Measurements from ENCODE around the gene NLRP12.
"Not testable (repeated sequence)": the region's sequence is repeated elsewhere in the genome, so short reads cannot be mapped to it uniquely, and the experiment has no call there.

Gene NLRP12

DNA sequence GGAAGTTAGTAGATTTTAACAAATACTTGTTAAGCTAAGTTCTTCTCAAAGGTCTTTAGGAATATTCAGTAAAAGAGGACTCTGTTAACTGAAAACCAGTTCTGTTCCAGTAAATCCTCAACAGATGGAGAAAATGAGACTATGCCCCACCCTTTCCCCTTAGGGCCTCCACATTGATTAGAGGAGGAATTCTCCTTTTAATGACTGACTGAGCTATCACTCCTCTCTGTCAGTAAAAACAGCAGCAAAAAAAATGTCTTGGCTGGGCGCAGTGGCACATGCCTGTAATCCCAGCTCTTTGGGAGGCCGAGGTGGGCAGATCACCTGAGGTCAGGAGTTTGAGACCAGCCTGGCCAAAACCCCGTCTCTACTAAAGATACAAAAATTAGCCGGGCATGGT is 50.1 kb downstream of the NLRP12 start:
- H3K27me3 ChIP-seq (ENCODE audit: insufficient read depth, poor library complexity, severe bottlenecking): no peaks in the 10 kb centered on the region
- no peak overlapping the region for H3K4me3 ChIP-seq (replicated peaks; ENCODE audit: insufficient read depth, low read length)
- DNase-seq (ENCODE audit: low read depth in 1 of 2, low spot score in 1 of 2): no peak
- H3K27ac ChIP-seq (replicated peaks): no peak overlapping the region
- TF ChIP-seq POLR2AphosphoS5 (IDR thresholded peaks at IDR 0.05; ENCODE audit: low read depth) (no peak), GABPA (IDR thresholded peaks at IDR 0.05; ENCODE audit: low read depth) (no peak), SPI1 (IDR thresholded peaks at IDR 0.05; ENCODE audit: borderline replicate concordance, low read depth) (no peak)
- TF ChIP-seq, protein P1, sequence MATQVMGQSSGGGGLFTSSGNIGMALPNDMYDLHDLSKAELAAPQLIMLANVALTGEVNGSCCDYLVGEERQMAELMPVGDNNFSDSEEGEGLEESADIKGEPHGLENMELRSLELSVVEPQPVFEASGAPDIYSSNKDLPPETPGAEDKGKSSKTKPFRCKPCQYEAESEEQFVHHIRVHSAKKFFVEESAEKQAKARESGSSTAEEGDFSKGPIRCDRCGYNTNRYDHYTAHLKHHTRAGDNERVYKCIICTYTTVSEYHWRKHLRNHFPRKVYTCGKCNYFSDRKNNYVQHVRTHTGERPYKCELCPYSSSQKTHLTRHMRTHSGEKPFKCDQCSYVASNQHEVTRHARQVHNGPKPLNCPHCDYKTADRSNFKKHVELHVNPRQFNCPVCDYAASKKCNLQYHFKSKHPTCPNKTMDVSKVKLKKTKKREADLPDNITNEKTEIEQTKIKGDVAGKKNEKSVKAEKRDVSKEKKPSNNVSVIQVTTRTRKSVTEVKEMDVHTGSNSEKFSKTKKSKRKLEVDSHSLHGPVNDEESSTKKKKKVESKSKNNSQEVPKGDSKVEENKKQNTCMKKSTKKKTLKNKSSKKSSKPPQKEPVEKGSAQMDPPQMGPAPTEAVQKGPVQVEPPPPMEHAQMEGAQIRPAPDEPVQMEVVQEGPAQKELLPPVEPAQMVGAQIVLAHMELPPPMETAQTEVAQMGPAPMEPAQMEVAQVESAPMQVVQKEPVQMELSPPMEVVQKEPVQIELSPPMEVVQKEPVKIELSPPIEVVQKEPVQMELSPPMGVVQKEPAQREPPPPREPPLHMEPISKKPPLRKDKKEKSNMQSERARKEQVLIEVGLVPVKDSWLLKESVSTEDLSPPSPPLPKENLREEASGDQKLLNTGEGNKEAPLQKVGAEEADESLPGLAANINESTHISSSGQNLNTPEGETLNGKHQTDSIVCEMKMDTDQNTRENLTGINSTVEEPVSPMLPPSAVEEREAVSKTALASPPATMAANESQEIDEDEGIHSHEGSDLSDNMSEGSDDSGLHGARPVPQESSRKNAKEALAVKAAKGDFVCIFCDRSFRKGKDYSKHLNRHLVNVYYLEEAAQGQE (IDR thresholded peaks at IDR 0.05; ENCODE audit: insufficient replicate concordance, low read depth): no peak
- TF ChIP-seq, protein P2, sequence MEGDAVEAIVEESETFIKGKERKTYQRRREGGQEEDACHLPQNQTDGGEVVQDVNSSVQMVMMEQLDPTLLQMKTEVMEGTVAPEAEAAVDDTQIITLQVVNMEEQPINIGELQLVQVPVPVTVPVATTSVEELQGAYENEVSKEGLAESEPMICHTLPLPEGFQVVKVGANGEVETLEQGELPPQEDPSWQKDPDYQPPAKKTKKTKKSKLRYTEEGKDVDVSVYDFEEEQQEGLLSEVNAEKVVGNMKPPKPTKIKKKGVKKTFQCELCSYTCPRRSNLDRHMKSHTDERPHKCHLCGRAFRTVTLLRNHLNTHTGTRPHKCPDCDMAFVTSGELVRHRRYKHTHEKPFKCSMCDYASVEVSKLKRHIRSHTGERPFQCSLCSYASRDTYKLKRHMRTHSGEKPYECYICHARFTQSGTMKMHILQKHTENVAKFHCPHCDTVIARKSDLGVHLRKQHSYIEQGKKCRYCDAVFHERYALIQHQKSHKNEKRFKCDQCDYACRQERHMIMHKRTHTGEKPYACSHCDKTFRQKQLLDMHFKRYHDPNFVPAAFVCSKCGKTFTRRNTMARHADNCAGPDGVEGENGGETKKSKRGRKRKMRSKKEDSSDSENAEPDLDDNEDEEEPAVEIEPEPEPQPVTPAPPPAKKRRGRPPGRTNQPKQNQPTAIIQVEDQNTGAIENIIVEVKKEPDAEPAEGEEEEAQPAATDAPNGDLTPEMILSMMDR (IDR thresholded peaks at IDR 0.05; ENCODE audit: insufficient read depth, low read length): no peak

DNA sequence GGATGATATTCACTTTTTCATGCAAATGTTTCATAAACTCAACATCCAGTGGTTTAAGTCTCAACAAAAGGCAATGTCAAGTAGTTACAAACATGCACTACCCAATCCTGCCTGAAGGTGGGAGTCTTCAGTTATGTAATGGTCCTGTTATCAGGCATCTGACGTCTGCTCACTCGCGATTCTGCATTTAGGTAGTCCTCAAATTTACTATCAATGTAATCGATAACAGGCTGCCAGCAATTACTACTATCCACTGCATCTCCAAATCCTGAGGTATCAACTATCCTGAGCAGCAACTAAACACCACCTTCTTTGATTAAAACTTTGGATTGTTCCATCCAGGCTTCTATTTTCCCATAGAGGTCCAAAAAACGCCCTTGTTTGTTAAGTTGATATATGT is 51.2 kb downstream of the NLRP12 start:
- Histone ChIP-seq H3K27me3 (ENCODE audit: insufficient read depth, poor library complexity, severe bottlenecking) (no peaks in the 10 kb centered on the region), H3K4me3 (replicated peaks; ENCODE audit: insufficient read depth, low read length) (no peak overlapping the region), H3K27ac (replicated peaks) (no peak overlapping the region)
- TF ChIP-seq SPI1 (IDR thresholded peaks at IDR 0.05; ENCODE audit: borderline replicate concordance, low read depth): no peak
- TF ChIP-seq, protein P2 (IDR thresholded peaks at IDR 0.05; ENCODE audit: insufficient read depth, low read length): peak; percentile 57
- peak; percentile 8 to 53 for DNase-seq (ENCODE audit: low read depth in 1 of 2, low spot score in 1 of 2)

DNA sequence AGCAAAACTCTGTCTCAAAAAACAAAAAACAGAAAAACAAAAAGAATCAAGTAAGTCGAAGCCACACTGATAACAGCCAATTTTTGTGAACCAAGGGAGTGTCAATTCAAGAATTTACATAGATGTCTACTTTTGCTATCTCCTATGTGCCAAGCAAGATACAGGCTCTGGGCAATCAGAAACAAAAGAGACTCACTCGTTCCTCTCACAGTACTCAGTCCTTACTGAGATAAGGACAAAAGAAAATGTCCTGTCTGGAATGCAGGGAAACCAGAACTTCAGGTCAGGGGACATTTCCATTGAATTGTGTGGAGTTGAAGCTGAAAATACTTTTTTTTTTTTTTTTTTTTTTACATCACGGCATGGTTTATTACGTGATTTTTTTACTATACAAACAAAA is 53.0 kb downstream of the NLRP12 start:
- TF ChIP-seq POLR2AphosphoS5 (IDR thresholded peaks at IDR 0.05; ENCODE audit: low read depth) (no peak), SPI1 (IDR thresholded peaks at IDR 0.05; ENCODE audit: borderline replicate concordance, low read depth) (no peak)
- no peak overlapping the region for H3K27ac ChIP-seq (replicated peaks)
- no peak overlapping the region for H3K4me3 ChIP-seq (replicated peaks; ENCODE audit: insufficient read depth, low read length)
- no peaks in the 10 kb centered on the region for H3K27me3 ChIP-seq (ENCODE audit: insufficient read depth, poor library complexity, severe bottlenecking)
- DNase-seq (ENCODE audit: low read depth in 1 of 2, low spot score in 1 of 2): no peak

- DNase-seq (ENCODE audit: low read depth in 1 of 2, low spot score in 1 of 2); H3K27ac ChIP-seq (replicated peaks); H3K27me3 ChIP-seq (ENCODE audit: insufficient read depth, poor library complexity, severe bottlenecking); H3K4me3 ChIP-seq (replicated peaks; ENCODE audit: insufficient read depth, low read length): not testable (repeated sequence)
Measured at GRCh38 chr19:53769696-53770309, 54.3 kb downstream of the NLRP12 start.

DNA sequence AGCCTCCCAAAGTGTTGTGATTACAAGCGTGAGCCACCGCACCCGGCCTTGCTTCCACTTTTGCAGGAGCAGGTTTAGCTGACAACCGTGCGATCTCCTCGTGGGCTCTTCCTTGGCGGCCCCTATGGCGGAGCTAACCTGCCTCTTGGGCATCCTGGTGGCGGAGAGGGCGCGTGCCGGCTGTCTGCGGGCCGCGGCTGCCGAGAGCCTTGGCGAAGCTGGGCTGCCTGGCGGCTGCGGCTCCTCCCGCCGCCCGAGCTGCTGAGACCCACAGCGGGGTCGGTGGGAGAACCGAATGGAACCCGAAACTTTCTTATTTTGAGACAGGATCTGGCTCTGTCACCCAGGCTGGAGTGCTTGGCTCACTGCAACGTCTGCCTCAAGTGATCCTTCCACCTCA is 55.7 kb downstream of the NLRP12 start:
- Histone ChIP-seq H3K27me3 (ENCODE audit: insufficient read depth, poor library complexity, severe bottlenecking) (no peaks in the 10 kb centered on the region), H3K4me3 (replicated peaks; ENCODE audit: insufficient read depth, low read length) (no peak overlapping the region), H3K27ac (replicated peaks) (no peak overlapping the region)
- DNase-seq (ENCODE audit: low read depth in 1 of 2, low spot score in 1 of 2): no peak
- TF ChIP-seq GABPA (IDR thresholded peaks at IDR 0.05; ENCODE audit: low read depth) (no peak), POLR2AphosphoS5 (IDR thresholded peaks at IDR 0.05; ENCODE audit: low read depth) (no peak), SPI1 (IDR thresholded peaks at IDR 0.05; ENCODE audit: borderline replicate concordance, low read depth) (no peak)
- TF ChIP-seq, protein P1 (IDR thresholded peaks at IDR 0.05; ENCODE audit: insufficient replicate concordance, low read depth): no peak
- TF ChIP-seq, protein P2 (IDR thresholded peaks at IDR 0.05; ENCODE audit: insufficient read depth, low read length): no peak

GRCh38 chr19:53758991-53759390 is 65.1 kb downstream of the NLRP12 start:
- H3K4me3 ChIP-seq (replicated peaks; ENCODE audit: insufficient read depth, low read length); H3K27me3 ChIP-seq (ENCODE audit: insufficient read depth, poor library complexity, severe bottlenecking); DNase-seq (ENCODE audit: low read depth in 1 of 2, low spot score in 1 of 2); H3K27ac ChIP-seq (replicated peaks): not testable (repeated sequence)

Data from HL-60 (cell line).